Aorta (tissue), 5 donors: ENCODE results near the gene PPM1B. TPM values are rescaled to one million over a fixed set of nuclear protein-coding genes. Genes with fewer than 3 reads are reported as not detected.
A peak's percentile ranks its signal among the peaks of the same experiment; 100 is the strongest.

Experiments used
- ATAC-seq: fragments of 200-7000 bp; cut with Tn5 transposase; one replicate; pipeline ENCODE4 v1.9.1; 2022; ENCODE audit warnings: moderate library complexity; ENCODE audit not compliant: low FRiP score
- DNase-seq, 2 donors: peaks; one replicate each; pipeline ENCODE4 v3.0.0-alpha.2; 2020
- H3K27ac ChIP-seq, 2 donors: one replicate each; pipeline ENCODE4 v1.5.1; 2013; ENCODE audit warnings: low read length in 2 of 2, mild to moderate bottlenecking in 2 of 2, moderate library complexity in 2 of 2, control low read depth in 1 of 2, inconsistent platforms in 1 of 2, low read depth in 1 of 2
- H3K27me3 ChIP-seq, 2 donors: one replicate each; pipeline ENCODE4 v1.6.1; 2013; ENCODE audit warnings: control low read depth in 1 of 2, low read length in 1 of 2, mild to moderate bottlenecking in 1 of 2, moderate library complexity in 1 of 2; ENCODE audit not compliant: insufficient read depth in 2 of 2, control insufficient read depth in 1 of 2
- H3K36me3 ChIP-seq, 2 donors: one replicate each; pipeline ENCODE4 v1.6.1; 2013; ENCODE audit warnings: control low read depth in 1 of 2, low read length in 1 of 2, mild to moderate bottlenecking in 1 of 2; ENCODE audit not compliant: insufficient read depth in 2 of 2, control insufficient read depth in 1 of 2
- H3K4me1 ChIP-seq, 2 donors: one replicate each; pipeline ENCODE4 v1.6.1; 2013; ENCODE audit warnings: low read length in 2 of 2, control low read depth in 1 of 2, mild to moderate bottlenecking in 1 of 2, moderate library complexity in 1 of 2; ENCODE audit not compliant: insufficient read depth in 2 of 2, control insufficient read depth in 1 of 2
- H3K4me3 ChIP-seq, 2 donors: one replicate each; pipeline ENCODE4 v1.5.1; 2013; ENCODE audit warnings: low read length in 2 of 2, control low read depth in 1 of 2, mild to moderate bottlenecking in 1 of 2
- H3K9me3 ChIP-seq: one replicate; pipeline ENCODE4 v1.6.1; 2013; ENCODE audit warnings: mild to moderate bottlenecking, low read length; ENCODE audit not compliant: control insufficient read depth
- WGBS, 2 donors: extraction: QIAGEN DNeasy Blood & Tissue Kit; methylation state at CpG; one replicate each; pipeline ENCODE4 v1.1.7; 2013; 5-methylcytosine and 5-hydroxymethylcytosine counted together
- intact Hi-C, 2 donors: fragments of 100-400 bp; cut with DNase I; formaldehyde crosslinking; loops; one replicate each; pipeline versions ENCODE4 v1.14.2 to v1.15.0; 2022
- polyA plus RNA-seq, 2 donors: library from polyadenylated mRNA; stranded (reverse); fragments of 200-250 nt; gene quantifications; one replicate each; pipeline ENCODE4 v1.2.3, GENCODE V29; 2013
- total RNA-seq, 2 donors: library from RNA; stranded (reverse); fragmentation: NEBNext Ultra II Directional; extraction: Animal tissue kit (Norgen Biotek cat#: 25700); gene quantifications; one replicate each; pipeline ENCODE4 v1.2.1, GENCODE V29; 2021
- donor health status: healthy with polysubstance abuse.
- donor health status: Bipolar disorder and iron deficiency.
- donor health status: DM: no; HTN: no; CAD: no.
- donor health status: DM: no; HTN: no; CAD: no.
- donor health status: DM: yes; HTN: yes; CAD: no.

PPM1B gene
- total and polyA plus RNA-seq, 4 donors: 42.1 to 75.6 (median 50.3) TPM

- 96 to 99% methylated on average over 1 of the region's 1 CpG for WGBS, 2 donors
- H3K4me1 ChIP-seq: peaks cover 4 to 12% of the 10 kb centered on the region in 2 donors
- H3K27me3 ChIP-seq: no peaks in the 10 kb centered on the region
- H3K27ac ChIP-seq: no peak overlapping the region
- ATAC-seq (no peak), DNase-seq (no peak)
- no peaks in the 10 kb centered on the region for H3K36me3 ChIP-seq
- no peak overlapping the region for H3K4me3 ChIP-seq
- H3K9me3 ChIP-seq: no peaks in the 10 kb centered on the region
- intact Hi-C loops: loop anchor here in 1 of 2 donors (5.0 kb wide), 1 partner anchor 48 kb away; no protein-coding TSS in a partner anchor
These were observed 33.8 kb upstream of the PPM1B start for GRCh38 chr2:44134848-44135247.

GRCh38 chr2:44135296-44135695 is 33.4 kb upstream of the PPM1B start:
- no peaks in the 10 kb centered on the region for H3K36me3 ChIP-seq
- H3K9me3 ChIP-seq: no peaks in the 10 kb centered on the region
- intact Hi-C loops: loop anchor here in 1 of 2 donors (5.0 kb wide), 1 partner anchor 48 kb away; no protein-coding TSS in a partner anchor
- no peak overlapping the region for H3K4me3 ChIP-seq
- peaks cover 4 to 12% of the 10 kb centered on the region in 2 donors for H3K4me1 ChIP-seq
- no peak for ATAC-seq
- DNase-seq: no peak
- no peak overlapping the region for H3K27ac ChIP-seq
- H3K27me3 ChIP-seq: no peaks in the 10 kb centered on the region

- Histone ChIP-seq H3K9me3 (no peaks in the 10 kb centered on the region), H3K27me3 (no peaks in the 10 kb centered on the region), H3K4me1 (peaks cover 4 to 12% of the 10 kb centered on the region in 2 donors), H3K36me3 (no peaks in the 10 kb centered on the region), H3K27ac (no peak overlapping the region), H3K4me3 (no peak overlapping the region)
- 1 to 5% methylated on average over 2 of the region's 2 CpGs for WGBS, 2 donors
- intact Hi-C loops: loop anchor here (1.0 to 5.0 kb wide), 2 partner anchors 33 to 48 kb away; partner anchors contain the start of gene PPM1B (in 1 of the 2)
- ATAC-seq (no peak), DNase-seq (no peak)
These were observed 32.9 kb upstream of the PPM1B start for GRCh38 chr2:44135771-44136170.

GRCh38 chr2:44136252-44136651 is 32.4 kb upstream of the PPM1B start:
- no peaks in the 10 kb centered on the region for H3K27me3 ChIP-seq
- intact Hi-C loops: loop anchor here (1.0 to 5.0 kb wide), 2 partner anchors 32 to 49 kb away; partner anchors contain the start of gene PPM1B (in 1 of the 2)
- 25 to 31% methylated on average over 3 of the region's 3 CpGs for WGBS, 2 donors
- no peaks in the 10 kb centered on the region for H3K36me3 ChIP-seq
- no peaks in the 10 kb centered on the region for H3K9me3 ChIP-seq
- H3K27ac ChIP-seq: peak overlapping the region; percentile 57 to 95
- H3K4me3 ChIP-seq: no peak overlapping the region
- H3K4me1 ChIP-seq: peaks cover 4 to 12% of the 10 kb centered on the region in 2 donors
- DNase-seq: no peak
- no peak for ATAC-seq

- H3K4me1 ChIP-seq: peaks cover 4 to 12% of the 10 kb centered on the region in 2 donors
- H3K4me3 ChIP-seq: no peak overlapping the region
- H3K27ac ChIP-seq: no peak overlapping the region
- WGBS, 2 donors: 89 to 93% methylated on average over 4 of the region's 4 CpGs
- no peaks in the 10 kb centered on the region for H3K36me3 ChIP-seq
- ATAC-seq: no peak
- no peaks in the 10 kb centered on the region for H3K27me3 ChIP-seq
- H3K9me3 ChIP-seq: no peaks in the 10 kb centered on the region
- no peak for DNase-seq
- intact Hi-C loops: loop anchor here in 1 of 2 donors (5.0 kb wide), 1 partner anchor 50 kb away; no protein-coding TSS in a partner anchor
These were observed 31.6 kb upstream of the PPM1B start for GRCh38 chr2:44137048-44137447.

- 90 to 94% methylated on average over 4 of the region's 4 CpGs for WGBS, 2 donors
- Histone ChIP-seq H3K27me3 (no peaks in the 10 kb centered on the region), H3K27ac (no peak overlapping the region), H3K36me3 (no peaks in the 10 kb centered on the region), H3K9me3 (no peaks in the 10 kb centered on the region), H3K4me3 (no peak overlapping the region), H3K4me1 (peaks cover 4 to 12% of the 10 kb centered on the region in 2 donors)
- intact Hi-C loops: loop anchor here in 1 of 2 donors (5.0 kb wide), 1 partner anchor 51 kb away; no protein-coding TSS in a partner anchor
- no peak for ATAC-seq
- DNase-seq: no peak
These were observed 30.7 kb upstream of the PPM1B start for GRCh38 chr2:44137872-44138551.

GRCh38 chr2:44139741-44140140 is 28.9 kb upstream of the PPM1B start:
- Histone ChIP-seq H3K4me3 (no peak overlapping the region), H3K36me3 (no peaks in the 10 kb centered on the region), H3K27me3 (no peaks in the 10 kb centered on the region), H3K27ac (no peak overlapping the region), H3K4me1 (peaks cover 4 to 12% of the 10 kb centered on the region in 2 donors), H3K9me3 (no peaks in the 10 kb centered on the region)
- intact Hi-C loops: loop anchor here in 1 of 2 donors (5.0 kb wide), 1 partner anchor 52 kb away; no protein-coding TSS in a partner anchor
- 84 to 97% methylated on average over 1 of the region's 1 CpG for WGBS, 2 donors
- DNase-seq (no peak), ATAC-seq (no peak)

GRCh38 chr2:44142306-44142705 is 26.4 kb upstream of the PPM1B start:
- H3K4me1 ChIP-seq: no peaks in the 10 kb centered on the region
- ATAC-seq: no peak
- intact Hi-C loops: no loop called here
- H3K4me3 ChIP-seq: no peak overlapping the region
- no peak overlapping the region for H3K27ac ChIP-seq
- DNase-seq: no peak
- H3K36me3 ChIP-seq: no peaks in the 10 kb centered on the region
- H3K9me3 ChIP-seq: no peaks in the 10 kb centered on the region
- no peaks in the 10 kb centered on the region for H3K27me3 ChIP-seq
- whole genome bisulfite sequencing, 2 donors: 92 to 94% methylated on average over 1 of the region's 1 CpG

GRCh38 chr2:44143701-44144100 is 25.0 kb upstream of the PPM1B start:
- H3K4me3 ChIP-seq: no peak overlapping the region
- H3K9me3 ChIP-seq: no peaks in the 10 kb centered on the region
- no peak overlapping the region for H3K27ac ChIP-seq
- intact Hi-C loops: no loop called here
- no peaks in the 10 kb centered on the region for H3K36me3 ChIP-seq
- no peaks in the 10 kb centered on the region for H3K4me1 ChIP-seq
- WGBS, 2 donors: 34 to 47% methylated on average over 3 of the region's 3 CpGs
- ATAC-seq (no peak), DNase-seq (no peak)
- no peaks in the 10 kb centered on the region for H3K27me3 ChIP-seq
